ENCODE results near the gene ASB10.

DNA sequence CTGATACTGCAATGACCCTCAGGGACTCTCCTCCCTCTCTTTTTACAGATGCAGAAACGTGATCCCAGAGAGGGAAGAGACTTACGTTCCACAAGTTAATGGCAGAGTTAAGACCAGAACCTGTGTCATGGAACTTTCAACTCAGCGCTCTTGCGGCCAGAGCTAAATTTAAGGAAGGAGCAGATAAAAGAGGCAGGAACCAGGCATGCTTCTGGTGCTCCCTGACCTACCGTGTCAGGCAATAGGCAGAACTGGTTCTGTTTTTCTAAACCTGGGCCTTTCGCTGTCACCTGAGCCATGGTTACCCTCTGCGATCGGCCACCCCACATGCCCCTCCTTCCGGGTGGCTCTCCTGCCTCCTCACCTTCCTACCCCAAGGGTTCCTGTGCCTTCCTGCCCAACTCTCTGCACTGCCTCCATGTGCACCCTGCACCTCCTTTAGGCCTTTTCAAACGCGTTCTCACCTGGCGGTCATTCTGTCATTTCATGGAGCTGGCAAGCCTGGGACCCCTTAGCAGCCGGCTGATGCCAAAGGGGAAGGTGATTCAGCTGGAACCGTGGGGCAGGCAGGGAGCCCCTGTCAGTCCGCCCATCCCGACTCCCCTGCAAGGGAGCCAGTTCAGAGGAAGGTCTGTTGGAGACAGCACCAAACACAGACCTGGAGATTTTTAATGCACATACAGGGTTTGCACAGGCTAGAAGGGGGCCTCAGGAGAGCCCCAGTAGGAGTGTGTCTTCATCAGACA is 11.8 kb downstream of the ASB10 start:
- TF ChIP-seq, protein P1, sequence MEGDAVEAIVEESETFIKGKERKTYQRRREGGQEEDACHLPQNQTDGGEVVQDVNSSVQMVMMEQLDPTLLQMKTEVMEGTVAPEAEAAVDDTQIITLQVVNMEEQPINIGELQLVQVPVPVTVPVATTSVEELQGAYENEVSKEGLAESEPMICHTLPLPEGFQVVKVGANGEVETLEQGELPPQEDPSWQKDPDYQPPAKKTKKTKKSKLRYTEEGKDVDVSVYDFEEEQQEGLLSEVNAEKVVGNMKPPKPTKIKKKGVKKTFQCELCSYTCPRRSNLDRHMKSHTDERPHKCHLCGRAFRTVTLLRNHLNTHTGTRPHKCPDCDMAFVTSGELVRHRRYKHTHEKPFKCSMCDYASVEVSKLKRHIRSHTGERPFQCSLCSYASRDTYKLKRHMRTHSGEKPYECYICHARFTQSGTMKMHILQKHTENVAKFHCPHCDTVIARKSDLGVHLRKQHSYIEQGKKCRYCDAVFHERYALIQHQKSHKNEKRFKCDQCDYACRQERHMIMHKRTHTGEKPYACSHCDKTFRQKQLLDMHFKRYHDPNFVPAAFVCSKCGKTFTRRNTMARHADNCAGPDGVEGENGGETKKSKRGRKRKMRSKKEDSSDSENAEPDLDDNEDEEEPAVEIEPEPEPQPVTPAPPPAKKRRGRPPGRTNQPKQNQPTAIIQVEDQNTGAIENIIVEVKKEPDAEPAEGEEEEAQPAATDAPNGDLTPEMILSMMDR (IDR thresholded peaks at IDR 0.05): no peak
- no peak for TF ChIP-seq POLR2AphosphoS5 (IDR thresholded peaks at IDR 0.05)

Measured in sigmoid colon (tissue), 4 donors.